HEK293 (cell line): ENCODE data around the gene GBA3.

Experiments
- CTCF ChIP-seq: fragments of 450-650 bp; formaldehyde crosslinking; IDR thresholded peaks from 2 replicates; pipeline ENCODE4 v1.5.1; 2016; ENCODE audit warnings: missing biosample characterization, missing genetic modification characterization
- ZBTB7A ChIP-seq: fragments of 450-650 bp; formaldehyde crosslinking; IDR thresholded peaks from 2 replicates; pipeline ENCODE4 v1.5.1; 2016; ENCODE audit warnings: low read depth, missing biosample characterization, missing genetic modification characterization
- ZFP69B ChIP-seq: fragments of 450-650 bp; formaldehyde crosslinking; IDR thresholded peaks from 2 replicates; pipeline ENCODE4 v1.5.1; 2016; ENCODE audit warnings: missing biosample characterization, missing genetic modification characterization
- TF ChIP-seq, protein P1 (sequence below): sonication (generic); formaldehyde crosslinking; IDR thresholded peaks from 2 replicates; pipeline ENCODE4 v1.8.1; 2022; ENCODE audit warnings: mild to moderate bottlenecking, moderate library complexity, missing genetic modification reagents
- TF ChIP-seq, protein P2 (sequence below): fragments of 450-650 bp; formaldehyde crosslinking; IDR thresholded peaks from 2 replicates; pipeline ENCODE4 v1.5.1; 2016; ENCODE audit warnings: missing biosample characterization, missing genetic modification characterization, borderline replicate concordance

DNA sequence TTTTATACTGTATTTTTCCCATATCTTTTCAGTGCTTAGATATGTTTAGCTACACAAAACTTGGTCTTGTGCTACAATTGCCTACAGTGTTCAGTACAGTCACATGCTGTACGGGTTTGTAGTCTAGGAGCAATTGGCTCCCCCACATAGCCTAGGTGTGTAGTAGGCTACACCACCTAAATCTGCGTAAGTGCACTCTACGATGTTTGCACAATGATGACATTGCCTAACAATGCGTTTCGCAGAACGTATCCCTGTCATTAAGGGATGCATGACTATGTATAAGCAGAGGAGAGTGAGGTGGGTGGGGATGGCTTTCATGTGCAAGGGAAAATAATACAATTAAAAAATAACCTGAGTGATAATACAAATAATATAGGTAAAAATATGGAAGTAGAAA is 131.4 kb downstream of the GBA3 start:
- TF ChIP-seq ZBTB7A (no peak), CTCF (tag by site-specific recombination) (no peak), ZFP69B (tag by site-specific recombination) (no peak)
- TF ChIP-seq, protein P1, sequence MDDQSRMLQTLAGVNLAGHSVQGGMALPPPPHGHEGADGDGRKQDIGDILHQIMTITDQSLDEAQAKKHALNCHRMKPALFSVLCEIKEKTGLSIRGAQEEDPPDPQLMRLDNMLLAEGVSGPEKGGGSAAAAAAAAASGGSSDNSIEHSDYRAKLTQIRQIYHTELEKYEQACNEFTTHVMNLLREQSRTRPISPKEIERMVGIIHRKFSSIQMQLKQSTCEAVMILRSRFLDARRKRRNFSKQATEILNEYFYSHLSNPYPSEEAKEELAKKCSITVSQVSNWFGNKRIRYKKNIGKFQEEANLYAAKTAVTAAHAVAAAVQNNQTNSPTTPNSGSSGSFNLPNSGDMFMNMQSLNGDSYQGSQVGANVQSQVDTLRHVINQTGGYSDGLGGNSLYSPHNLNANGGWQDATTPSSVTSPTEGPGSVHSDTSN (CRISPR knock-in tag): no peak
- TF ChIP-seq, protein P2, sequence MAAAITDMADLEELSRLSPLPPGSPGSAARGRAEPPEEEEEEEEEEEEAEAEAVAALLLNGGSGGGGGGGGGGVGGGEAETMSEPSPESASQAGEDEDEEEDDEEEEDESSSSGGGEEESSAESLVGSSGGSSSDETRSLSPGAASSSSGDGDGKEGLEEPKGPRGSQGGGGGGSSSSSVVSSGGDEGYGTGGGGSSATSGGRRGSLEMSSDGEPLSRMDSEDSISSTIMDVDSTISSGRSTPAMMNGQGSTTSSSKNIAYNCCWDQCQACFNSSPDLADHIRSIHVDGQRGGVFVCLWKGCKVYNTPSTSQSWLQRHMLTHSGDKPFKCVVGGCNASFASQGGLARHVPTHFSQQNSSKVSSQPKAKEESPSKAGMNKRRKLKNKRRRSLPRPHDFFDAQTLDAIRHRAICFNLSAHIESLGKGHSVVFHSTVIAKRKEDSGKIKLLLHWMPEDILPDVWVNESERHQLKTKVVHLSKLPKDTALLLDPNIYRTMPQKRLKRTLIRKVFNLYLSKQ (tag by site-specific recombination): no peak
